Muscle layer of colon (tissue), 2 donors: ENCODE results near the gene STEAP2.
"Not testable (repeated sequence)": the region's sequence is repeated elsewhere in the genome, so short reads cannot be mapped to it uniquely, and the experiment has no call there.

Experiments used
- H3K27ac ChIP-seq: one replicate; pipeline ENCODE4 v1.7.0; 2013; ENCODE audit warnings: low read depth, mild to moderate bottlenecking, low read length, moderate library complexity
- H3K27me3 ChIP-seq, 2 donors: one replicate each; pipeline ENCODE4 v1.7.0; 2013; ENCODE audit warnings: low read length in 2 of 2, mild to moderate bottlenecking in 2 of 2; ENCODE audit not compliant: insufficient read depth in 2 of 2, control insufficient read depth in 1 of 2
- H3K36me3 ChIP-seq: one replicate; pipeline ENCODE4 v1.7.0; 2013; ENCODE audit warnings: mild to moderate bottlenecking, low read length; ENCODE audit not compliant: insufficient read depth
- H3K4me1 ChIP-seq: one replicate; pipeline ENCODE4 v1.7.0; 2013; ENCODE audit warnings: mild to moderate bottlenecking, low read length; ENCODE audit not compliant: insufficient read depth
- H3K4me3 ChIP-seq, 2 donors: one replicate each; pipeline ENCODE4 v1.7.0; 2013; ENCODE audit warnings: low read length in 2 of 2, low read depth in 1 of 2, mild to moderate bottlenecking in 1 of 2, moderate library complexity in 1 of 2
- H3K9ac ChIP-seq: one replicate; pipeline ENCODE4 v1.7.0; 2013; ENCODE audit warnings: low read length
- H3K9me3 ChIP-seq: one replicate; pipeline ENCODE4 v1.7.0; 2013; ENCODE audit warnings: mild to moderate bottlenecking, low read length
- donor health status: abdominal sarcoma.
- donor health status: Adenocarcinoma of cecum.

The STEAP2 gene

GRCh38 chr7:90178679-90179278 lies 32.8 kb upstream of the STEAP2 start:
- H3K4me1 ChIP-seq, result no peaks in the 10 kb centered on the region
- no peak overlapping the region for H3K9ac ChIP-seq
- no peak overlapping the region for H3K4me3 ChIP-seq
- H3K9me3 ChIP-seq, result no peaks in the 10 kb centered on the region
- no peak overlapping the region for H3K27ac ChIP-seq
- H3K27me3 ChIP-seq, result no peaks in the 10 kb centered on the region
- H3K36me3 ChIP-seq, result no peaks in the 10 kb centered on the region

- Histone ChIP-seq H3K27ac (no peak overlapping the region), H3K9me3 (no peaks in the 10 kb centered on the region), H3K4me1 (no peaks in the 10 kb centered on the region), H3K9ac (no peak overlapping the region), H3K27me3 (no peaks in the 10 kb centered on the region), H3K4me3 (no peak overlapping the region), H3K36me3 (no peaks in the 10 kb centered on the region)
These were observed 31.4 kb upstream of the STEAP2 start for GRCh38 chr7:90180011-90180585.

- no peaks in the 10 kb centered on the region for H3K9me3 ChIP-seq
- no peaks in the 10 kb centered on the region for H3K4me1 ChIP-seq
- H3K4me3 ChIP-seq, result no peak overlapping the region
- H3K27me3 ChIP-seq, result no peaks in the 10 kb centered on the region
- H3K36me3 ChIP-seq, result no peaks in the 10 kb centered on the region
- H3K9ac ChIP-seq, result no peak overlapping the region
- H3K27ac ChIP-seq, result no peak overlapping the region
These were observed 30.9 kb upstream of the STEAP2 start for GRCh38 chr7:90180649-90181048.

GRCh38 chr7:90181485-90181884 lies 30.1 kb upstream of the STEAP2 start:
- Histone ChIP-seq H3K27ac (no peak overlapping the region), H3K27me3 (no peaks in the 10 kb centered on the region)

GRCh38 chr7:90186290-90186689 lies 25.2 kb upstream of the STEAP2 start:
- H3K27me3 ChIP-seq, H3K36me3 ChIP-seq, H3K9ac ChIP-seq, H3K4me3 ChIP-seq, H3K4me1 ChIP-seq, H3K27ac ChIP-seq, H3K9me3 ChIP-seq: not testable (repeated sequence)

More at GRCh38 chr7:90181485-90181884, 30.1 kb upstream of the STEAP2 start:
- no peaks in the 10 kb centered on the region for H3K9me3 ChIP-seq
- H3K36me3 ChIP-seq, result no peaks in the 10 kb centered on the region
- H3K4me3 ChIP-seq, result no peak overlapping the region
- H3K4me1 ChIP-seq, result no peaks in the 10 kb centered on the region
- no peak overlapping the region for H3K9ac ChIP-seq

GRCh38 chr7:90187507-90188050 lies 24.0 kb upstream of the STEAP2 start:
- no peaks in the 10 kb centered on the region for H3K27me3 ChIP-seq
- no peak overlapping the region for H3K9ac ChIP-seq
- no peaks in the 10 kb centered on the region for H3K4me1 ChIP-seq
- H3K4me3 ChIP-seq, result no peak overlapping the region
- no peaks in the 10 kb centered on the region for H3K36me3 ChIP-seq
- H3K9me3 ChIP-seq, result no peaks in the 10 kb centered on the region
- H3K27ac ChIP-seq, result no peak overlapping the region

- H3K9ac ChIP-seq, result no peak overlapping the region
- no peaks in the 10 kb centered on the region for H3K36me3 ChIP-seq
- no peaks in the 10 kb centered on the region for H3K27me3 ChIP-seq
- H3K4me1 ChIP-seq, result no peaks in the 10 kb centered on the region
- no peaks in the 10 kb centered on the region for H3K9me3 ChIP-seq
- no peak overlapping the region for H3K27ac ChIP-seq
- H3K4me3 ChIP-seq, result no peak overlapping the region
These were observed 23.3 kb upstream of the STEAP2 start for GRCh38 chr7:90188281-90188680.

GRCh38 chr7:90190995-90191394 lies 20.5 kb upstream of the STEAP2 start:
- Histone ChIP-seq H3K4me1 (no peaks in the 10 kb centered on the region), H3K36me3 (no peaks in the 10 kb centered on the region), H3K27ac (no peak overlapping the region), H3K9ac (no peak overlapping the region), H3K4me3 (no peak overlapping the region), H3K9me3 (no peaks in the 10 kb centered on the region), H3K27me3 (no peaks in the 10 kb centered on the region)

GRCh38 chr7:90191648-90192047 lies 19.9 kb upstream of the STEAP2 start:
- no peaks in the 10 kb centered on the region for H3K36me3 ChIP-seq
- H3K9me3 ChIP-seq, result no peaks in the 10 kb centered on the region
- no peak overlapping the region for H3K4me3 ChIP-seq
- no peak overlapping the region for H3K27ac ChIP-seq
- H3K4me1 ChIP-seq, result no peaks in the 10 kb centered on the region
- H3K27me3 ChIP-seq, result no peaks in the 10 kb centered on the region
- no peak overlapping the region for H3K9ac ChIP-seq

GRCh38 chr7:90192876-90193750 lies 18.4 kb upstream of the STEAP2 start:
- no peaks in the 10 kb centered on the region for H3K4me1 ChIP-seq
- H3K4me3 ChIP-seq, result no peak overlapping the region
- H3K36me3 ChIP-seq, result no peaks in the 10 kb centered on the region
- no peaks in the 10 kb centered on the region for H3K9me3 ChIP-seq
- H3K9ac ChIP-seq, result no peak overlapping the region
- H3K27me3 ChIP-seq, result no peaks in the 10 kb centered on the region
- no peak overlapping the region for H3K27ac ChIP-seq

GRCh38 chr7:90194911-90195809 lies 16.4 kb upstream of the STEAP2 start:
- H3K9me3 ChIP-seq, result no peaks in the 10 kb centered on the region
- no peaks in the 10 kb centered on the region for H3K4me1 ChIP-seq
- no peak overlapping the region for H3K9ac ChIP-seq
- H3K36me3 ChIP-seq, result no peaks in the 10 kb centered on the region
- H3K4me3 ChIP-seq, result no peak overlapping the region
- no peaks in the 10 kb centered on the region for H3K27me3 ChIP-seq
- no peak overlapping the region for H3K27ac ChIP-seq
